NCI-H1105 treated with DMSO at 0.1 percent for 48 hours (cell line): ENCODE data around the gene STXBP5.
A peak's percentile ranks its signal among the peaks of the same experiment; 100 is the strongest.

Source experiments
- DNase-seq: peaks from one replicate; lab custom pipeline; 2025; lab: John Stamatoyannopoulos, UW

The STXBP5 gene

DNA sequence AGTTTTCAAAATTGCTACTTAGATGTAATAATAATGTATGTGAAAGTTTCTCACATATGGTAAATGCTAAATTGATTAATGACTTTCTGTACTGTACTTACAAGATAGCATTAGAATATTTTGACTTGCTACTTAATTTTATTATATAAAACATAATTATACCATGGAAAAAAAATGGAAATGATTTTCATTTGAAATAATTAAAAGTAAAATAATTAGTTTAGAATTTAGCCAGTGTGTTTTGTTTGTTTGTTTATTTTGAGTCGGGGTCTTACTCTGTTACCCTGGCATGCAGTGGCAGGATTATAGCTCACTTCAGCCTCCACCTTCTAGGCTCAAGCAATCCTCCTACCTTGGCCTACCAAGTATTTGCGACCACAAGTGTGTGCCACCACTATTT lies 7.1 kb downstream of the STXBP5 start:
- no peak for DNase-seq

DNA sequence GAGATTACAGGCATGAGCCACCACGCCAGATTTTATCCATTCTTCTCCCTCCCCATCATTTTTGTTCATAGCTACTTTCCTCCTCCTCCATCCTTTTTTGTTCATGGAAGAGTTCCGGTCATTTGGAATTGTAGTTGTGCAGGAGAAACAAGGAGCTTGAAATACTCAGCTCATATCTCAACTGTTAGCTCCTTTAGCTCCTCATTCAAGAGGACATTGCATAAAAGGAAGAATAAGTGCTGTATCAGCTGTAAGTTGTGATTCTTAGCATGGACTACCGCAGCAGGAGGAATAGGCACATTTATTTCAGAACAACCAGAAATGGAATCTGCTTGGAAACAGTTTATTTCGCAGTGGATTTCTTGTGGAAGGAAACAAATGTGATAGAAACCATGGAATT lies 7.6 kb downstream of the STXBP5 start:
- no peak for DNase-seq

DNA sequence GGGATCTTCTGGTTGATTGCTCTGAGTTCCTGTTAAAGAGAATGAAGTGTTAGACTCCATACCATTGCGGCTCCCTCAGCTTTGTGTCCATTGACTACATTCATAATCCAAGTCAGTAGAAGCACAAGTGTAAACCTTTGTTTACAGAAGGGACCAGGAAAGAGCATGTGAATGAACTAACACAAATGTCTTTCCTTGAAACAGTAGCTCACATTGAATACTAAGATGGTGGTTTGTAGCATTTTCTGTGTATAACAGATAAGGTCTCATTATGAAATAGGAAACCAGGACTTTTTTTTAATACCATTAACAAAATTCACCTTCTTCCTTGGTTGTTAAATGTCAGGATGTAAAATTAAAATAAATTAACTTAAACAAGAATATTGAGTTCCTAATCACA lies 8.4 kb downstream of the STXBP5 start:
- DNase-seq = no peak

DNA sequence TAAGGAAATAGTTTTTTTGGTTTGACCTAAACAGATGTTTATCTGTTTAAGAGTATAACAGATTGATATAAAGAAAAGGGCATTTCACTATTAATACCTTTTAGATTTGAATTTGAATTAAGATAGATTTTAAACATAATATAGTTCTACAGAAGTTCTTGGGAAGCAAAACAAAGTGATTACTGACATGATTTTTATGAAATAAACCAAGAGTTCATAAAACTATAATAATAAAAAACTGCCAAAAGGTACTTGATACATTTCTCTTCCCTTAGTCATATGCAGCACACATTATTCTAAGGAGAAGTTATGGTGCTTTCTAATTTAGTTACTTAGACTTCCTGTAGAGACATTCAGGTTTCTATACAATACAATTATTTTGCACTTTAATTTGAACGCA lies 9.6 kb downstream of the STXBP5 start:
- DNase-seq = no peak

DNA sequence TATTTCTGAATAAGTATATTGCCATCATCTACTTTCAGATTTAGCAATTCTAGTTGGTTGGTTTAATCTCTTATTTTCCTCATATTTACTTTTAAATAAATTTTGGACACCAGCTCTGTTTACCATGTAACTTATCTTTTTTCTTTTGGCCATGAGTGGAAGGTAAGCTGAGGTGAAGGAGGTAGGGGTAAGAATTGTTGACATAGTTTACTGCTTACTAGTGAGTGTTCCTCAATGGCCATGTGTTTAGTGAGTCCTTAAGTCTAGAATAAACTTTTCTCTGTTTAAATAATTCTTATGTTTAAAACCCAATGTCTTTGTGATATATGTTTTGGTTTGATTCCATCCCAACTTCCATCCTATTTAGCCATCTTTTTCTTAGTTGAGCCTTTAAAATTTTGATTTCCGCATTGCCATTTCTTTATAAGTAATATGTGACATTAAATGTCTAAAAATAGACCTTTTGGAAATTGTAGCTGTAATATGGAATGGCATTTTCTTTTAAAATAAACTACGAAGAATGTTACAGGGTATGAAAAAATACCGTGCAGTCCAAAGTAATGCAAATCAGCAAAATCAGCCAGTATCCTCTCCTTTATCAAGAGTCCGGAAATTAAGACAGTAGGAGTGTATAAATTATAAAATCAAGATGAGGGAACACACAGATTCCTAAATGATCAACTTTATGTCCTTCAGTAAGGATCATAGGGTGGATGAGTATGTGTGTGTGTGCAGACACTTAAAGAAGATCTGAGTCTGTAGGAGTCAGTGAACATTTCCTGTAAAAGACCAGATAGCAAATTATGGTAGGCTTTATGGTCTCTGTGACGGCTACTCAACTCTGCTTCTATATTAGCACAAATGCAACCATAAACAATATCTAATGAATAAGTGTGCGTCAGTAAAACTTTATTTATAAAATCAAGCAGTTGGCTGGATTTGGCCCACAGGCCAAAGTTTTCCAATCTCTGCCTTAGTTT lies 10.3 kb downstream of the STXBP5 start:
- DNase-seq = no peak

DNA sequence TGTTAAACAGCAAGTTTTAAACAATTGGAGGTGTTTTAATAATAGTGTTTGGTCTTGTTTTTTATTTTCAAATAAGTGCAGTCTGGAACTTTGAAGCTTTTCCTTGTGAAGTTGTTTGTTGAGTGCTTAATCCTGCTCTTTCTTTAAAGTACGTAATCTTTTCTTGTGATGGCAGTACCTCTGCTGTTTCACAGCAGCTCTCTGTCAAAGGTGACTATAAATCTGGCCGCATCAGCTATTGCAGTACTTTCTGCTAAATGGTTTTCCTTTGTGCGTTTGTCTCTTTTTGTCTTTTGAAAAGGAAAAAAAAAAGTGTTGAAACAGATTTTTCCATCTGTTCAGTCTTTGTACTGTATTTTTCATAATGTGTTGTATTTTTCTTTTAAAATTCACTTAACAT lies 12.7 kb downstream of the STXBP5 start:
- DNase-seq = no peak

DNA sequence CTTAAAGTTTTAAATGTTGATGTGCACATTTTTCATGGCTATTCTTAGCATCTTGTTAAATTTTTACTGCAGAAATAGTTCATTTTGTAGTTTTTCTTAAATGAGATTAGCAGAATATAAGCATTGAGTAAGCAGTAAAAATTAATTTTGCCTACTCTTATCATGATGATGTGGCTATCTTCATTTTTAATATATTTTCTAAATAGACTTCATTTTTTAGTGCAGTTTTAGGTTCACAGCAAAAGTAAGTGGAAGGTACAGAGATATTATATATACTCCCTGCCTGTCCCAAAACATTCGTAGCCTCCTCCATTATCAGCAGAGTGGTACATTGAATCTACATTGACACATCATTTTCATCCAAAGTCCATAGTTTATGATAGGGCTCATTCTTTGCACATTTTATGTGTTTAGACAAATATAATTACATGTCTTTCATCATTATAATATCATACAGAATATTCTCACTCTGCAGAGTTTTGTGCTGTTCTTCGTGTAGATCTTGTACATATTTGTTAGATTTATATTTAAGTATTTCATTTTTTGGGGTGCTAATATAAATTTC lies 13.7 kb downstream of the STXBP5 start:
- DNase-seq = no peak

DNA sequence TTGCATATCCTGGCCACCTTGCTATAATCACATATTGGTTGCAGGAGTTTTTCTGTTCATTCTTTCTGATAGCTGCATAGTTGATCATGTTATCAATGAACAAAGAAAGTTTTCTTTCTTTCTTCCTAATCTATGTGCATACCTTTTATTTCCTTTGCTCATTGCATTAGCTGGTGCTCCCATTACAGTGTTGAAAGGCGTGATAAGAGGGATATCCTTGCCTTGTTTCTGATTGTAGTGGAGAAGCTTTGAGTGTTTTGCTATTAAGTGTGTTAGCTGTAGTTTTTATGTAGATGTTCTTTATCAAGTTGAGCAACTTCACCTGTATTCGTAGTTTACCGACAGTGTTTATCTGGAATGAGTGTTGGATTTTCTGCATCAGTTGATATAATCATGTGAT lies 14.6 kb downstream of the STXBP5 start:
- no peak for DNase-seq

DNA sequence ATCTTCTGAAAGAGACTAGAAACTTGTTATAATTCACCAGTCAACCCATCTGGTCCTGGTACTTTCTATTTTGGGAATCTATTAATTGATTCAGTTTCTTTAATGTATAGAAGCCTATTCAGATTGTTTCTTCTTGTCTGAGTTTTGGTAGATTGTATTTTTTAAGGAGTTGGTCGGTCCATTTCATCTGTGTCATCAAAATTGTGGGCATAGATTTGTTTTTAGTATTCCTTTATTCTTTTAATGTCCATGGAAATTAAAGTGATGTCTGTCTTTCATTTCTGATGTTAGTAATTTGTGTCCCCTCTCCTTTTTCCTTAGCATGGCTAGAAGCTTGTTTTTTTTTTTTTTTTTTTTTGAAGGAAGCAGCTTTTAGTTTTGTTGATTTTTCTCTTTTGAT lies 15.2 kb downstream of the STXBP5 start:
- DNase-seq = no peak

DNA sequence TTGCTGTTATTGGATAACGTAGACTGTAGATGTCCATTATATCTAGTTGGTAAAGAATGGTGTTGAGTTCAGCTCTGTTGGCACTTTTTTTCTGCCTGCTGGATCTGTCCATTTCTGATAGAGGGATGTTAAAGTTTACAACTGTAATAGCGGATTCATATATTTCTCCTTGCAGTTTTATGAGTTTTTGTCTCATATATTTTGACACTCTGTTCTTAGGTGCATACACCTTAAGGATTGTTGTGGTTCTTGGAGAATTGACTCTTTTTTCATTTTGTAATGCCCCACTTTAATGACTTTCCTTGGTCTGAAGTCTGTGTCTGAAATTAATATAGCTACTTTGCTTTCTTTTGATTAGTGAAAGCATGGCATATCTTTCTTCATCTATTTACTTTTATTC lies 16.1 kb downstream of the STXBP5 start:
- no peak for DNase-seq

DNA sequence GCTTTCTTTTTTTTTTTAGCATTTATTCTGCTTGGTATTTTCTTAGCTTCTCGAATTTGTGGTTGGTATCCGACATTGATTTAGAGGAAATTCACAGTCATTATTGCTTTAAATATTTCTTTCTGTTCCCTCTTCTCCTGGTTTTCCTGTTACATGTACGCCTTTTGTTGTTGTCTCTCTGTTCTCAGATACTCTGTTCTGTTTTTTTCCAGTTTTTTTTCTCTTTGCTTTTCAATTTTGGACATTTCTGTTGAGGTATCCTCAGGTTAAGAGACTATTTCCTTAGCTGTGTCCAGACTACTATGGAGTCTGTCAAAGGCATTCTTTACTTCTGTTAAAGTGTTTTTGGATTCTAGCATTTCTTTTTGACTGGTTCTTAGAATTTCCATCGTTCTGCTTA lies 17.5 kb downstream of the STXBP5 start:
- no peak for DNase-seq

DNA sequence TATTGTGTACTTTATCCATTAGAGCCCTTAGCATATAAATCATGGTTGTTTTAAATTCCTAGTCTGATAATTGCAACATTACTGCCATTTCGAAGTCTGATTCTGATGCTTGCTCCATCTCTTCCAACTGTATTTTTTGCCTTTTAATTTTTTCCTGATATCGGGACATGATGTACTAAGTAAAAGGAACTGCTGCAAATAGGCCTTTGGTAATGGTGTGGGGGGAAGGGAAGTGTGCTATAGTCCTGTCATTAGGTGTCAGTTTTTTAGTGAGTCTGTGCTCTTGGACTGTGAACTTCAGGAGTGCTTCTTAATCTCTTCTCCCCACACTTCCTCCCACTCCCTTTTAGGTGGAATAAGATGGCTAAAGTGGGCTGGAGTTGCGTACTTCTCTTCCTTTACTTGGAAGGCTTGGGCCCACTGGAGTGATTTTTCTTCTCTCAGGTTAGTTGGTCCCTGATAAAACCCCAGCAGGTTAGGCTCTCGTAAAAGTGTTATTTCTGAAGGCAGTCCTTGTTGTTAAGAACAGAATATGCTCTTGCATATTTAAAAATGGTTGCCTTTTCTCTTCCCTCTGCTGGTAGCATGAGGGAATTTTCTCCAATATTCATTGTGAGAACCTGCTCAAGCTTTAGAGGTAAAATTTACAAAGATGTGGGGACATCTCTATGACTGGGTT lies 18.1 kb downstream of the STXBP5 start:
- DNase-seq = no peak

DNA sequence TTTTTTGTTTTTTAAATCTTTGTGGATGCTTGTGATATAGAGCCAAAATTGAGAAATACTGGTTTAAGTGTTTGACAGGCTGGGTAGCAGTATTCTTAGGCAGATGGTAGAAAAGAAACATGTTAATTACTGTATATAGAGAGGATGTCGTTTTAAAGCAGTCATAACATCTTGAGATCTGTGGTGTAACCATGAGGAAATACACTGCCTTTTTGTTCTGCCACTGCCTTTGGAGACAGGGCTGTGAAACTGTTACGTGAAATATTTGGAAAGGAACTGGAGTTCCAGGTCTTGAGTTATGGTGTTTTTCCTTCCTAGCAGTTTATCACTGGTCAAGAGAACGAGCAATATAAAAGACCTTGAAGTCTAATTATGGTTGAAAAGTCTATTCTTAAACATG lies 19.5 kb downstream of the STXBP5 start:
- no peak for DNase-seq

DNA sequence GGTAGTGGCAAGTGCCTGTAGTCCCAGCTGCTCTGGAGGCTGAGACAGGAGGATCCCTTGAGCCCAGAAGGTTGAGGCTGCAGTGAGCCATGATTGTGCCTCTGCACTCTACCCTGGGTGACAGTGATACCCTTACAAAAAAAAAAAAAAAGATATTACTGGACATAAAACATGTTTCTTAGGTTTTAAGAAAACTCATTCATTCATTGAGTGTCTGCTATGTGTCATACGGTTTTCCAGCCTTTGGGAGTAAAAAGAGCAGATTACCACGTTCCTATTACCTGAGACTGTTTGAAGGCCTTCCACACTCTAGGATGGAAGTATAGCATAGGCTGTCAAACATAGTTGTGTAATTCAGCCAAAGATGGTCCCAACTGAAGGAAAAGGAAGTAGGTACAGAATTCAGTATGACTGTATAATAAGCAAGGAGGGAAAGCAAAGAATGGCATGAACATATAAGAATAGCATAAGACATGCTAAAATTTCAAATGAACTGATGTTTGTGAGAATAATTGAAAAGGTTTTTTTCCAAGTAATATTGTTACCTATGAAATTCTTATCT lies 22.0 kb downstream of the STXBP5 start:
- DNase-seq = no peak

DNA sequence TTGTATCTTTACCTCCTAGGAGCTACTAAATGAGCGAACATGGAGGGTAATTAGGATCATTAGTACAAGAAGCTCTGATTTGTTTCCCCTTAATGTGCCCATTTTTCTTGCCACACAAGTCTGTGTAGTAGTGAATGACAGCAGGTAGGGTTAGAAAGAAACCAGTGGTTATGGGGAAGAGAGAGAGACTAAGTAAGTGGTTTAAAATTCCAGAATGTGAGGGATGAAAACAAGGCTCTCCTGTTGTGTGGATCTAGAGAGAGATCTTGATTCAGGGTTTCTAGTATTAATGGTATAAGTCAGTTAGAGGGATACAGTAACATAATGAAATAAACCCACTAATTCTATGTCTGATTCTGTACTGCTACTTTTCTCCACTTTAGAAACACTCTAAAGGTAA lies 22.7 kb downstream of the STXBP5 start:
- DNase-seq = no peak

DNA sequence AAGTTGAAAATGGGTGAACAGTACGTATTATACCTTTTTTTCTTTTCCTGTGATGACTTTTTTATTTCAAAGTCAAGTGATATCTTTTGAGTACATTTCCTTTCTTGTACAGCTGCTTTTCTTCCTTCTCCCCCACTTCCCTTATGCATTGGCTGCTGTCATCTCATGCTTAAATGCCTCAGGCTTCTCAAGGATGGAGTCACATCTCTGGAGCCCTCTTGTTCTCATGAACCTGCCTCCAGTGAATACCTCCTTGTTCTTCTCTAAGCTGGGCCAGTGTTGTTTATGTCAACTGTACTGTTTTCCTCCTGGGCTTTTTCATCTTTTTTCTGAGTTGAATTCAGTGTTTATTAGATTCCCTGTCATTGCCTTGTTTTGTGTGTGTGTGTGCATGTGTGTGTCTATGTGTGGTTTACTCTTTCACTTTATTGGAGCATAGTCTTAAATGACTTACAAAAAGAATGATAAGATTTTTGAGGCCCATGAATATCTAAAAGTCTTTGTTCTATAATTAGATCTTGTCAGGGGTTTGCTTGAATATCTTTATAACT lies 23.6 kb downstream of the STXBP5 start:
- no peak for DNase-seq

DNA sequence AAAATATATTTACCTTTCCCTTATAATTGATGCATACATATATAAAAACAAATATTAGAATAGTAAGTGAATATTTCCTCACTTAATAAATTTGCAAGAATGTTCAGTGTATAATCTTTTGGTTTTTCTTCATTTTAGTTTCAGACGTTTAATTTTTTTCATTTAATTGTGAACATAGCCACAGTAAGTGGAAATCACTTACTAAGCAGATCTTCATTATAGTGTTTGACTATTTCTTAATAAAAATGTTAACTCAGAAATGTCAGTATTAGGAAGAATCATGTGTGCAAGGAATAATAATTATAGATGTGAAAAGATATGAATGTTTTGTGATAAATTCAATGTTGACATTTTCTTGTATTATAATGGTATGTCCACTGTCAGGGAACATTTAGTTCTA lies 27.4 kb downstream of the STXBP5 start:
- no peak for DNase-seq

DNA sequence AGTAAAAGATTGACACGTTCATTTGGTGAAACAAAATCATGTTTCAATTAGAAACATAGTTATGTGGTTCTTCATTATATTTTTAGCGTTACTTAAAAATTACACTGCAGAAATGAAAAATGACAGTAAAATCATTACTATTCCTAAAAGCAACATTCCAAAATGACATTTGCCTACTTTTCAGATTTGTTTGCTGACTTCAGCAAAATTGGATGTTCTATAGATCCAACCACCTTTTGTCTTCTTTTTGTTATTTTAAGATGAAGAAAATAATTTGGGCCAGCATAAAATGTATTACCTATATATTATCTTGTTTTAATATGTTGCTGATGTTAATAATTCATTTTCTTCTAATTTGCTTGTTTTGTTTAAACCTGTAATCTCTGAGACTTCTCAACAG lies 30.5 kb downstream of the STXBP5 start:
- no peak for DNase-seq

DNA sequence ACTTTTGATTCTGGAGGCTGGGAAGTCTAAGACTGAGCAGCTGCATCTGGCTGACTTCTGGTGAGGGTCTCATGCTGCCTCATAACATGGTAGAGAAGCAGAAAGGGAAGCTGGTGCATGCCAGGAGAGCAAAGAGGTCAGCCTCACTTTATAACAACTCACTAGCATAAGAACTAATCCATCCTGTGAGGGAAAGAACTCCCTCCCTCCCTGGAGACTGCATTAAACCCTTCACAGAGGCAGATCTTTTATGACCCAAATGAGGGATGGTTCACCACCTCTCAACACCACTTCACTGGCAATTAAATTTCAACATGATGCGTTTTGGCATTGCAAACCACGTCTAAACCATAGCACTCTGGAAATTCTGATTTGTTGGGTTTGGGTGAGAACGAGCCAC lies 33.9 kb downstream of the STXBP5 start:
- DNase-seq = peak; percentile 60

DNA sequence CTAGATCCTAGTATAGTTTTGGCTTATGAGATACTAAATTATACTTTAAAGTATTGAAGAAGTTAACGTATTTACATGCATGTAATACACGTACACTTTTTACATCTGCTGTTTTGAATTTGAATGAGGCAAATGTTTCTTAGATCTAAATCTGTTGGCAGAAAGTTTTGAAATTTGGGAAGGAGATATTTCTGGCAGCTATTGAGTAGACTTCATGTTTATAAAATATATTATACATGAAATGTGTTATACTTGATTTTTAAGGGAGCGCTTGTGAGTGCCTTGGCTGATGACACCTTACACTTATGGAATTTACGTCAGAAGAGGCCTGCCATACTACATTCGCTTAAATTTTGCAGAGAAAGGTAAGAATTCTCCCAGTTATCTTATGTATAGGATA lies 34.7 kb downstream of the STXBP5 start:
- no peak for DNase-seq

DNA sequence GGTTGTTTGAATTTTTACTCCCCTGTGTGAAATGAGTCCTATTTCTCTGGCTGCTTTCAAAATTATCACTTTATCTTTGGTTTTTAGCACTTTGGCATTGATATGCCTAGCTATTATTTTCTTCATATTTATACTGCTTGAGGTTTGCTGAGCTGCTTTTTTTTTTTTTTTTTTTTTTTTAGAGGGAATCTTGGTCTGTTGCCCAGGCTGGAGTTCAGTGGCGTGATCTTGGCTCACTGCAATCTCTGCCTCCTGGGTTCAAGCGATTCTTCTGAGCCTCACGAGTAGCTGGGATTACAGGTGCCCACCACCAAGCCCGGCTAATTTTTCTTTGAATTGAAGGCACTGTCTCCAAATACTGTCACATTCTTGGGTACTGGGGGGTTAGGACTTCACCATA lies 40.6 kb downstream of the STXBP5 start:
- no peak for DNase-seq

DNA sequence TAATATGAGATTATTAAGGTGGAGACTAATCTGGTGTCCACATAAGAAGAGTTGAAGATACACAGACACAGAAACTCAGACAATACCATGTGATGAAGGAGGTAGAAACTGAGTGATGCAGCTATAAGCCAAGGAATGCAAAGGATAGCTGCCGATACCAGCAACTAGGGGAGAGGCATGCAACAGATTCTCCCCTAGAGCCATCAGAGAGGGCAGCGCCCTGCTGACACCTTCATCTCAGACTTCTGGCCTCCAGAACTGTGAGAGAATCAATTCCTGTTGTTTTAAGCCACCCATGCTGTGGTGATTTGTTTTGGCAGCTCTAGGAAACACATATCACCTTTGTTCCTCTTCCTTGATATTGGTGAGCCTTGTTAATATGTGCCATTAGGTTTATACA lies 41.5 kb downstream of the STXBP5 start:
- no peak for DNase-seq
